B cell (primary cell): ENCODE measurements around the gene GNS. TPM values are rescaled to one million over a fixed set of nuclear protein-coding genes. Genes with fewer than 3 reads are reported as not detected.

Experiments
- ATAC-seq: fragments of 200-7000 bp; cut with Tn5 transposase; one replicate; pipeline ENCODE4 v1.10.0; 2021; ENCODE audit warnings: low read depth, mild to moderate bottlenecking, moderate number of reproducible peaks, moderate library complexity
- CTCF ChIA-PET: fragments of 350-600 bp; sonication (Branson Sonifier 250); formaldehyde crosslinking; loops from one replicate; lab custom pipeline; 2021; ENCODE audit warnings: antibody characterized with exemption, inconsistent platforms; lab: Charles Lee
- POLR2A ChIA-PET: fragments of 350-600 bp; sonication (Branson Sonifier 250); formaldehyde crosslinking; loops from one replicate; lab custom pipeline; 2021; ENCODE audit warnings: antibody characterized with exemption; lab: Charles Lee
- DNase-seq: peaks from one replicate; pipeline ENCODE4 v3.0.0; 2013
- H2AFZ ChIP-seq: 2 replicates; pipeline ENCODE4 v1.6.1; 2012; ENCODE audit warnings: mild to moderate bottlenecking, low read depth, low read length; ENCODE audit not compliant: insufficient read depth, poor library complexity, severe bottlenecking
- H3K27ac ChIP-seq, 2 donors: 1 replicate in 1 of 2; 2 replicates in 1 of 2; pipeline ENCODE4 v1.5.1; 2012 to 2013; ENCODE audit warnings: low read length in 2 of 2, mild to moderate bottlenecking in 2 of 2, moderate library complexity in 1 of 2
- H3K27me3 ChIP-seq, 4 experiments: fragments of 200-600 bp in 1 of 4; sonication (generic) in 1 of 4; replicated peaks in 1 of 4; 1 replicate in 2 of 4; 2 replicates in 2 of 4; pipeline versions ENCODE4 v1.6.1 to v1.7.0; 2013 to 2016; ENCODE audit warnings: low read length in 3 of 4, mild to moderate bottlenecking in 2 of 4, mixed read lengths in 1 of 4, moderate library complexity in 1 of 4; ENCODE audit not compliant: insufficient read depth in 4 of 4, control insufficient read depth in 3 of 4; ENCODE audit errors: control extremely low read depth in 1 of 4
- H3K36me3 ChIP-seq, 2 experiments: replicated peaks in 1 of 2; 1 replicate in 1 of 2; 2 replicates in 1 of 2; pipeline versions ENCODE4 v1.6.1 to v1.7.1; 2013; ENCODE audit warnings: low read length in 1 of 2; ENCODE audit not compliant: insufficient read depth in 2 of 2, control insufficient read depth in 1 of 2; ENCODE audit errors: control extremely low read depth in 1 of 2, extremely low read depth in 1 of 2
- H3K4me1 ChIP-seq, 2 donors: fragments of 200-600 bp in 1 of 2; sonication (generic) in 1 of 2; 1 replicate in 1 of 2; 2 replicates in 1 of 2; pipeline versions ENCODE4 v1.5.1 to v1.6.1; 2013 to 2017; ENCODE audit warnings: low read length in 2 of 2; ENCODE audit not compliant: control insufficient read depth in 2 of 2, insufficient read depth in 2 of 2
- H3K4me2 ChIP-seq: replicated peaks from 2 replicates; pipeline ENCODE3; 2012; ENCODE audit warnings: mild to moderate bottlenecking, low read depth, low read length; ENCODE audit not compliant: poor library complexity, severe bottlenecking
- H3K4me3 ChIP-seq, 5 experiments: fragments of 200-600 bp in 1 of 5; sonication (generic) in 1 of 5; 1 replicate in 3 of 5; 2 replicates in 2 of 5; pipeline versions ENCODE4 v1.5.1 to v1.7.0; 2011 to 2016; ENCODE audit warnings: low read length in 4 of 5, mild to moderate bottlenecking in 4 of 5, low read depth in 2 of 5, control low read depth in 1 of 5, moderate library complexity in 1 of 5; ENCODE audit not compliant: insufficient read depth in 1 of 5; ENCODE audit errors: control extremely low read depth in 1 of 5, extremely low read depth in 1 of 5
- H3K79me2 ChIP-seq: fragments of 200-600 bp; sonication (generic); one replicate; pipeline ENCODE4 v1.6.0; 2016; ENCODE audit warnings: low read length; ENCODE audit not compliant: control insufficient read depth, insufficient read depth
- H3K9ac ChIP-seq: fragments of 200-600 bp; sonication (generic); 2 replicates; pipeline ENCODE4 v1.6.1; 2017; ENCODE audit warnings: mild to moderate bottlenecking, low read length, moderate library complexity
- H3K9me3 ChIP-seq, 3 donors: one replicate each; pipeline versions ENCODE4 v1.6.1 to v1.7.1; 2013; ENCODE audit warnings: low read length in 2 of 3; ENCODE audit not compliant: control insufficient read depth in 2 of 3, insufficient read depth in 1 of 3; ENCODE audit errors: control extremely low read depth in 1 of 3
- H4K20me1 ChIP-seq: 2 replicates; pipeline ENCODE4 v1.6.0; 2012; ENCODE audit warnings: mild to moderate bottlenecking, low read length; ENCODE audit not compliant: insufficient read depth, control insufficient read depth, poor library complexity, severe bottlenecking
- H3K27ac Mint-ChIP-seq: one replicate; pipeline ENCODE4 v1.8.0; 2021; ENCODE audit warnings: mixed read lengths
- H3K27me3 Mint-ChIP-seq: one replicate; pipeline ENCODE4 v1.8.0; 2021; ENCODE audit warnings: mixed read lengths
- H3K4me1 Mint-ChIP-seq: one replicate; pipeline ENCODE4 v1.8.0; 2021; ENCODE audit warnings: mixed read lengths
- H3K4me3 Mint-ChIP-seq: one replicate; pipeline ENCODE4 v1.8.0; 2021; ENCODE audit warnings: mixed read lengths
- H3K9me3 Mint-ChIP-seq: one replicate; pipeline ENCODE4 v1.8.0; 2022; ENCODE audit warnings: mixed read lengths; ENCODE audit not compliant: insufficient read depth
- CTCF ChIP-seq: fragments of 200-600 bp; IDR thresholded peaks from one replicate; pipeline ENCODE4 v1.8.0; 2022; ENCODE audit warnings: antibody characterized with exemption, mild to moderate bottlenecking
- EZH2 ChIP-seq: IDR thresholded peaks from 2 replicates; pipeline ENCODE4 v1.6.1; 2012; ENCODE audit warnings: borderline replicate concordance, low read depth, mild to moderate bottlenecking, moderate library complexity, low read length; ENCODE audit not compliant: insufficient read depth, poor library complexity, severe bottlenecking
- WGBS: methylation state at CpG from one replicate; pipeline ENCODE4 v1.1.5; 2013; ENCODE audit warnings: missing lambda C conversion rate; ENCODE audit not compliant: insufficient coverage; 5-methylcytosine and 5-hydroxymethylcytosine counted together
- intact Hi-C: fragments of 100-400 bp; cut with micrococcal nuclease; formaldehyde crosslinking; loops from one replicate; pipeline ENCODE4 v1.10.0; 2022
- polyA plus RNA-seq: library from polyadenylated mRNA; depleted of rRNA; stranded (reverse); fragments of >200 nt; gene quantifications from 2 replicates; pipeline ENCODE4 v1.2.3, GENCODE V29; 2012
- total RNA-seq, 2 donors: library from RNA; stranded (reverse); fragments of 120-200 nt in 1 of 2; gene quantifications; 1 replicate in 1 of 2; 2 replicates in 1 of 2; pipeline versions ENCODE4 v1.2.3 to v1.2.4, GENCODE V29; 2013 to 2022

GNS gene
- total and polyA plus RNA-seq, 2 donors (not counting 1 experiment from before 2014, with no cell fraction given) = 7.0 to 26.7 TPM

GRCh38 chr12:64678248-64678647 is 81.0 kb downstream of the GNS start:
- WGBS = 100% methylated on average over 1 of the region's 2 CpGs
- H3K4me2 ChIP-seq = peak overlapping the region; percentile 53
- ChIA-PET POLR2A (interaction anchor here (0.5 to 0.7 kb wide), 3 partner anchors 9 to 13 kb away, joined by 4 to 5 read pairs (median 4); no protein-coding TSS in a partner anchor), CTCF (interaction anchor here (0.7 to 3.7 kb wide), 5 partner anchors 16 to 128 kb away, joined by 3 to 10 read pairs (median 7); no protein-coding TSS in a partner anchor)
- H3K79me2 ChIP-seq = peaks cover 97% of the 10 kb centered on the region
- peak overlapping the region; percentile 64 for H3K27ac Mint-ChIP-seq
- H3K4me3 Mint-ChIP-seq = peak overlapping the region; percentile 2
- no peak for DNase-seq
- ATAC-seq = no peak
- H3K27ac ChIP-seq = peak overlapping the region; percentile 0 to 66
- peaks cover 42% of the 10 kb centered on the region for H4K20me1 ChIP-seq
- intact Hi-C loops = loop anchor here (2.0 kb wide), 1 partner anchor 13 kb away; no protein-coding TSS in a partner anchor
- no peaks in the 10 kb centered on the region for H3K9me3 Mint-ChIP-seq
- no peak overlapping the region for H3K4me3 ChIP-seq
- H3K9ac ChIP-seq = no peak overlapping the region
- H3K4me1 Mint-ChIP-seq = peaks cover 85% of the 10 kb centered on the region
- H3K4me1 ChIP-seq = peaks cover 87 to 93% of the 10 kb centered on the region in 2 donors
- H3K27me3 ChIP-seq = no peaks in the 10 kb centered on the region
- H3K27me3 Mint-ChIP-seq = no peaks in the 10 kb centered on the region
- TF ChIP-seq CTCF (peak; percentile 45), EZH2 (no peak)
- no peaks in the 10 kb centered on the region for H3K9me3 ChIP-seq
- H2AFZ ChIP-seq = no peak overlapping the region
- no peaks in the 10 kb centered on the region for H3K36me3 ChIP-seq

GRCh38 chr12:64675795-64676194 is 83.4 kb downstream of the GNS start:
- Histone ChIP-seq H3K4me1 (peaks cover 87 to 95% of the 10 kb centered on the region in 2 donors), H4K20me1 (peaks cover 21% of the 10 kb centered on the region), H3K4me3 (no peak overlapping the region), H3K9ac (no peak overlapping the region), H3K79me2 (peaks cover 97% of the 10 kb centered on the region), H3K27me3 (no peaks in the 10 kb centered on the region), H3K4me2 (peak overlapping the region; percentile 27), H3K27ac (peak overlapping the region; percentile 15 to 55), H3K9me3 (no peaks in the 10 kb centered on the region), H2AFZ (no peak overlapping the region), H3K36me3 (no peaks in the 10 kb centered on the region)
- Mint-ChIP-seq H3K9me3 (no peaks in the 10 kb centered on the region), H3K4me1 (peaks cover 82% of the 10 kb centered on the region), H3K27me3 (no peaks in the 10 kb centered on the region), H3K4me3 (peak overlapping the region; percentile 41), H3K27ac (peak overlapping the region; percentile 80)
- POLR2A ChIA-PET = no interaction called here
- WGBS = 79% methylated on average over 2 of the region's 3 CpGs
- peak; percentile 4 for DNase-seq
- no peak for ATAC-seq
- intact Hi-C loops = no loop called here
- CTCF ChIA-PET = no interaction called here
- TF ChIP-seq CTCF = no peak
- no peak for TF ChIP-seq EZH2
